GM19324 (cell line): Measurements from ENCODE around the gene POTEG.
"Not testable (repeated sequence)": the region's sequence is repeated elsewhere in the genome, so short reads cannot be mapped to it uniquely, and the experiment has no call there.

ENCODE experiments used
- ATAC-seq: cut with Tn5 transposase; IDR thresholded peaks from one replicate; pipeline ENCODE4 v1.9.1; 2021; ENCODE audit warnings: mild to moderate bottlenecking, moderate library complexity; ENCODE audit not compliant: unreplicated experiment, low FRiP score

The POTEG gene

GRCh38 chr14:19434241-19434640, at the start of gene POTEG:
TSS of gene POTEG (minus strand) at chr14:19434341. CDS start at chr14:19434289, 52 bp downstream.
- ATAC-seq: not testable (repeated sequence)

- ATAC-seq: not testable (repeated sequence)
These were observed 48.0 kb upstream of the POTEG start for GRCh38 chr14:19482093-19482492.

GRCh38 chr14:19481421-19481820, 47.3 kb upstream of the POTEG start:
- ATAC-seq: not testable (repeated sequence)

- ATAC-seq: not testable (repeated sequence)
These were observed 46.4 kb upstream of the POTEG start for GRCh38 chr14:19480491-19480890.

GRCh38 chr14:19445761-19446160, 11.6 kb upstream of the POTEG start:
- not testable (repeated sequence) for ATAC-seq

- not testable (repeated sequence) for ATAC-seq
These were observed 5.7 kb upstream of the POTEG start for GRCh38 chr14:19439826-19440225.

- not testable (repeated sequence) for ATAC-seq
These were observed 5.1 kb upstream of the POTEG start for GRCh38 chr14:19439219-19439618.

GRCh38 chr14:19437126-19437443, 2.9 kb upstream of the POTEG start:
- ATAC-seq: not testable (repeated sequence)

- ATAC-seq: not testable (repeated sequence)
These were observed 2.4 kb upstream of the POTEG start for GRCh38 chr14:19436311-19437125.

- ATAC-seq: not testable (repeated sequence)
These were observed 1.7 kb upstream of the POTEG start for GRCh38 chr14:19435852-19436251.

- ATAC-seq: not testable (repeated sequence)
These were observed 750 bp upstream of the POTEG start for GRCh38 chr14:19434891-19435290.

- ATAC-seq: not testable (repeated sequence)
These were observed 376 bp downstream of the POTEG start for GRCh38 chr14:19433765-19434164.

- not testable (repeated sequence) for ATAC-seq
These were observed 25.6 kb downstream of the POTEG start for GRCh38 chr14:19408519-19408918.

GRCh38 chr14:19402097-19402496, 32.0 kb downstream of the POTEG start:
- ATAC-seq: not testable (repeated sequence)

GRCh38 chr14:19394727-19395126, 39.4 kb downstream of the POTEG start:
- ATAC-seq: not testable (repeated sequence)

- not testable (repeated sequence) for ATAC-seq
These were observed 43.9 kb downstream of the POTEG start for GRCh38 chr14:19390230-19390629.

GRCh38 chr14:19388741-19389140, 45.4 kb downstream of the POTEG start:
- ATAC-seq: not testable (repeated sequence)

- not testable (repeated sequence) for ATAC-seq
These were observed 47.1 kb downstream of the POTEG start for GRCh38 chr14:19386996-19387395.

- not testable (repeated sequence) for ATAC-seq
These were observed 47.8 kb downstream of the POTEG start for GRCh38 chr14:19386309-19386708.

- ATAC-seq: not testable (repeated sequence)
These were observed 49.9 kb downstream of the POTEG start for GRCh38 chr14:19384088-19384781.

- ATAC-seq: not testable (repeated sequence)
These were observed 51.0 kb downstream of the POTEG start for GRCh38 chr14:19383008-19383584.
